ENCODE measurements around the gene CLEC3B. TPM values are rescaled to one million over a fixed set of nuclear protein-coding genes. Genes with fewer than 3 reads are reported as not detected.
"Not testable (repeated sequence)": the region's sequence is repeated elsewhere in the genome, so short reads cannot be mapped to it uniquely, and the experiment has no call there.

The CLEC3B gene
- total and polyA plus RNA-seq, 2 donors (not counting 1 experiment from before 2014, with no cell fraction given): 56.3 to 87.2 TPM

GRCh38 chr3:45049807-45050206 is 23.7 kb downstream of the CLEC3B start:
- Histone ChIP-seq H3K27me3 (ENCODE audit: control insufficient read depth, insufficient read depth, low read length) (no peaks in the 10 kb centered on the region), H3K79me2 (ENCODE audit: control insufficient read depth, insufficient read depth, low read length) (no peaks in the 10 kb centered on the region), H3K27ac (ENCODE audit: insufficient read depth, low read length) (no peak overlapping the region), H2AFZ (ENCODE audit: low read length) (no peak overlapping the region), H3K4me3 (replicated peaks in 1 of 4; ENCODE audit: control extremely low read depth in 1 of 4, insufficient read depth in 1 of 4, low read depth in 3 of 4, low read length in 4 of 4) (no peak overlapping the region), H3K36me3 (ENCODE audit: control insufficient read depth, insufficient read depth, low read length) (no peaks in the 10 kb centered on the region), H3K4me2 (ENCODE audit: extremely low read depth, insufficient read depth, low read length) (no peak overlapping the region), H3K9me3 (ENCODE audit: control insufficient read depth, insufficient read depth, low read depth, low read length) (no peaks in the 10 kb centered on the region), H4K20me1 (ENCODE audit: control insufficient read depth, extremely low read depth, insufficient read depth, low read length) (no peaks in the 10 kb centered on the region), H3K4me1 (ENCODE audit: control insufficient read depth, extremely low read depth, insufficient read depth, low read length) (peaks cover 11% of the 10 kb centered on the region), H3K9ac (ENCODE audit: insufficient read depth, low read length) (no peak overlapping the region)
- DNase-seq (ENCODE audit: low read depth in 2 of 2): no peak
- TF ChIP-seq EZH2 (IDR thresholded peaks at IDR 0.05; ENCODE audit: low read length, missing control alignments) (no peak), CTCF (conservative IDR thresholded peaks at IDR 0.05 in 1 of 2, IDR thresholded peaks at IDR 0.05 in 1 of 2; ENCODE audit: low read depth in 1 of 2, low read length in 2 of 2) (no peak)

- no peaks in the 10 kb centered on the region for H3K27me3 ChIP-seq (ENCODE audit: control insufficient read depth, insufficient read depth, low read length)
- H3K4me3 ChIP-seq (replicated peaks in 1 of 4; ENCODE audit: control extremely low read depth in 1 of 4, insufficient read depth in 1 of 4, low read depth in 3 of 4, low read length in 4 of 4): no peak overlapping the region
- TF ChIP-seq CTCF (conservative IDR thresholded peaks at IDR 0.05 in 1 of 2, IDR thresholded peaks at IDR 0.05 in 1 of 2; ENCODE audit: low read depth in 1 of 2, low read length in 2 of 2) (no peak), EZH2 (IDR thresholded peaks at IDR 0.05; ENCODE audit: low read length, missing control alignments) (no peak)
- H3K79me2 ChIP-seq (ENCODE audit: control insufficient read depth, insufficient read depth, low read length): no peaks in the 10 kb centered on the region
- H3K27ac ChIP-seq (ENCODE audit: insufficient read depth, low read length): no peak overlapping the region
- no peaks in the 10 kb centered on the region for H3K9me3 ChIP-seq (ENCODE audit: control insufficient read depth, insufficient read depth, low read depth, low read length)
- H4K20me1 ChIP-seq (ENCODE audit: control insufficient read depth, extremely low read depth, insufficient read depth, low read length): no peaks in the 10 kb centered on the region
- H3K4me2 ChIP-seq (ENCODE audit: extremely low read depth, insufficient read depth, low read length): no peak overlapping the region
- no peak overlapping the region for H2AFZ ChIP-seq (ENCODE audit: low read length)
- H3K4me1 ChIP-seq (ENCODE audit: control insufficient read depth, extremely low read depth, insufficient read depth, low read length): peaks cover 18% of the 10 kb centered on the region
- DNase-seq (ENCODE audit: low read depth in 2 of 2): no peak
- H3K36me3 ChIP-seq (ENCODE audit: control insufficient read depth, insufficient read depth, low read length): no peaks in the 10 kb centered on the region
- H3K9ac ChIP-seq (ENCODE audit: insufficient read depth, low read length): no peak overlapping the region
Observed at GRCh38 chr3:45051685-45052084, 25.6 kb downstream of the CLEC3B start.

DNA sequence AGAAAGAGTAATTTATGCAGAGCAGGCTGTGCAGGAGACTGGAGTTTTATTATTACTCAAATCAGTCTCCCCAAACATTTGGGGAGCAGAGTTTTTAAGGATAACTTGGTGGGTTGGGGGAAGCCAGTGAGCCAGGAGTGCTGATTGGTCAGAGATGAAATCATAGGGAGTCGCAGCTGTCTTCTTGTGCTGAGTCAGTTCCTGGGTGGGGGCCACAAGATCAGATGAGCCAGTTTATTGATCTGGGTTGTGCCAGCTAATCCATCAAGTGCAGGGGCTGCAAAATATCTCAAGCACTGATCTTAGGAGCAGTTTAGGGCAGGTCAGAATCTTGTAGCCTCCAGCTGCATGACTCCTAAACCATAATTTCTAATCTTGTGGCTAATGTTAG is 27.7 kb downstream of the CLEC3B start:
- H3K9me3 ChIP-seq (ENCODE audit: control insufficient read depth, insufficient read depth, low read depth, low read length); DNase-seq (ENCODE audit: low read depth in 2 of 2); H3K9ac ChIP-seq (ENCODE audit: insufficient read depth, low read length); H3K27me3 ChIP-seq (ENCODE audit: control insufficient read depth, insufficient read depth, low read length); H4K20me1 ChIP-seq (ENCODE audit: control insufficient read depth, extremely low read depth, insufficient read depth, low read length); H3K36me3 ChIP-seq (ENCODE audit: control insufficient read depth, insufficient read depth, low read length); H3K4me3 ChIP-seq (replicated peaks in 1 of 4; ENCODE audit: control extremely low read depth in 1 of 4, insufficient read depth in 1 of 4, low read depth in 3 of 4, low read length in 4 of 4); H2AFZ ChIP-seq (ENCODE audit: low read length); H3K79me2 ChIP-seq (ENCODE audit: control insufficient read depth, insufficient read depth, low read length); H3K4me2 ChIP-seq (ENCODE audit: extremely low read depth, insufficient read depth, low read length): not testable (repeated sequence)
- Histone ChIP-seq H3K4me1 (ENCODE audit: control insufficient read depth, extremely low read depth, insufficient read depth, low read length) (peaks cover 22% of the 10 kb centered on the region), H3K27ac (ENCODE audit: insufficient read depth, low read length) (peak overlapping the region; percentile 88)

All from fibroblast of lung (primary cell).